ENCODE measurements around the gene SRGAP3. TPM values are rescaled to one million over a fixed set of nuclear protein-coding genes. Genes with fewer than 3 reads are reported as not detected.

Gene SRGAP3
- total RNA-seq, 1 experiment from 2014 or later: 0.24 TPM

DNA sequence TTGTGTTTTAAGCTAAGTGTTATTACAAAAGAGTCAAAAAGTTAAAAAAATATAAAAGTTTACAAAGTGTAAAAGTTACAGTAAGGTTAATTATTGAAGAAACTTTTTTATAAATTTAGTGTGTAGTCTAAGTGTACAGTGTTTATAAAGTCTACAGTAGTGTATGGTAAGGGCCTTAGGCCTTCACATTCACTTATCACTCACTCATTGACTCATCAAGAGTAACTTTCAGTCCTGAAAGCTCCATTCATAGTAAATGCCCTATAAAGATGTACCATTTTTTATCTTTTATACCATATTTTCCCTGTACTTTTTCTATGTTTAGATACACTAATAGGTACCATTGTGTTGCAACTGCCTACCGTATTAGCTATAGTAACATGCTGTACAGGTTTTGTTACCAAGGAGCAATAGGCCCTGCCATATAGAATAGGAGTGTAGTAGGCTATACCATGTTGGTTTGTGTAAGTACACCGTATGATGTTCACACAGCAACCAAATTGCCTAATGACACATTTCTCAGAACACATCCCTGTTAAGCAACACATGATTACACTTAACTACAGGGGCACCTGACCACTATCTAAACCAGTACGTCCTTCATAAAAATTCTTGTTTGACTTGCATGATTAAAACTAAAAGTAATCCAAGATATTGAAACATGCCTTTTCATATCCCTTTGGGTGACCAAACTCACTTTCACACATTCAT, 303.4 kb downstream of the SRGAP3 start:
- Histone ChIP-seq H3K27me3 (replicated peaks) (no peaks in the 10 kb centered on the region), H3K4me3 (no peak overlapping the region), H3K4me1 (replicated peaks) (peaks cover 52% of the 10 kb centered on the region), H3K36me3 (peaks cover 45% of the 10 kb centered on the region), H3K9me3 (replicated peaks) (no peaks in the 10 kb centered on the region), H3K27ac (no peak overlapping the region)
- DNase-seq (ENCODE audit: low read depth in 1 of 2, low spot score in 2 of 2): no peak

DNA sequence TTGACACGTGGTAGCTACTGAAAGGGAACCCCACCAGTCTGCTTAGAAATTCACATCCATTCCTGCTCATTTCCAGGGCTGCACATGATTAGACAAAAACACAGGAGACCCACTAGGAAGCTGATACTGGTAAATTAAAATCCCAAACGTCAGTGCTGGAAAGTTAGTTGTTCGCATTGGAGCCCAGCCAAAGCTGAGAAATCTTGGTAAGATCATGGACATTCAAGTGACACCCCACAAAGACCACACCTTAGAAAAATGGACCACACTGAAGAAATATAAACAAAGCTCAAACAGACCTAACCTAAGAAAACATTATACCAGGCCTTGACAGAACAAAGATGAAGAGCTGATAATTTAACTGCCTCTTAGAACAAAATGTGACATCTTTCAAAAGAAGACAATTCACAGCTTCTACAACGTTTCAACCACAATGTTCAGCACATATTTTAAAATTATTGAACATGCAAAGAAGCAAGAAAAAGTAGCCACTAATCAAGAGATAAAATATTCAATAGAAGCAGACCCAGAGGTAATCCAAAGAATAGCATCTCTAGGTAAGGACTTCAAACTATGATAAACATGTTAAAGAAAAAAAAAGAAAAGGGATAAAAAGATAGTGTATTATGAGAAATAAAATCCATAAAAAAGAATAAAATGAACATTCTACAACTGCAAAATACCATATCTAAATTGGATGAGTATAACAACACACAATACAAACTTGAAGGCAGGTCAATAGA, 306.5 kb downstream of the SRGAP3 start:
- Histone ChIP-seq H3K9me3 (replicated peaks) (no peaks in the 10 kb centered on the region), H3K36me3 (peaks cover 72% of the 10 kb centered on the region), H3K4me1 (replicated peaks) (peaks cover 68% of the 10 kb centered on the region), H3K27ac (peak overlapping the region; percentile 77), H3K4me3 (no peak overlapping the region), H3K27me3 (replicated peaks) (no peaks in the 10 kb centered on the region)
- DNase-seq (ENCODE audit: low read depth in 1 of 2, low spot score in 2 of 2): peak; percentile 72 to 73

DNA sequence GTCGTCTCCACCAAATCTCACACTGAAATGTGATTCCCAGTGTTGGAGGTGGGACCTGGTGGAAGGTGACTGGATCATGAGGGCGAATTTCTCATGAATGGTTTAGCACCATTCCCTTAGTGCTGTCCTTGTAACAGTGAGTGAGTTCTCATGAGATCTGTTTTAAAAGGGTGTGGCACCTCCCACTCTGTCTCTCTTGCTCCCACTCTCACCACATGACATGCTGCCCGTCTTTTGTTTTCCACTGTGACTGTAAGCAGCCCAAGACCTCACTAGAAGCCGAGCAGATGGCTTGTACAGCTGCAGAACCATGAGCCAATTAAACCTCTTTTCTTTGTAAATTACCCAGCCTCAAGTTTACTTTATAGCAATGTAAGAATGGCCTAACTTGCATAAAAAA, 307.3 kb downstream of the SRGAP3 start:
- Histone ChIP-seq H3K27ac (peak overlapping the region; percentile 77), H3K4me3 (no peak overlapping the region), H3K4me1 (replicated peaks) (peaks cover 68% of the 10 kb centered on the region), H3K27me3 (replicated peaks) (no peaks in the 10 kb centered on the region), H3K36me3 (peaks cover 71% of the 10 kb centered on the region), H3K9me3 (replicated peaks) (no peaks in the 10 kb centered on the region)
- DNase-seq (ENCODE audit: low read depth in 1 of 2, low spot score in 2 of 2): peak; percentile 59 to 62

DNA sequence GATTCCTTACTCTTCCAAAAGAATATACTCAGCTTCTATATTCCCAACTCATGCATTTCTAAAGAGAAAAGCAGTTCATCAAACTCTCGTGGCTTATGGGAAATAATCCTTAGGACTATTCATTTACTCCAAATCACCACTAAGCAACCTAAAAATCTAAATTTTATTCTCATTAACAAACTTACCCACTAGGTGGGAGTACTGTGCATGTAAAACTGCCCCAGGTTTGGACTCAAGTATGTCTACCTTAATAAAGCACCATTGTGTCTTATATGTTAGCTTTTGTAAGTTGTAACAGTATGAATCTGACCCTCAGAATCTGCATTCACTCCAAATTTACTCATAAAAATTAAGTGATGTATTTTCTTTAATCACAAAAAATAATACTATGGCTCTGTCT, 311.4 kb downstream of the SRGAP3 start:
- peaks cover 62% of the 10 kb centered on the region for H3K4me1 ChIP-seq (replicated peaks)
- DNase-seq (ENCODE audit: low read depth in 1 of 2, low spot score in 2 of 2): no peak
- H3K9me3 ChIP-seq (replicated peaks): no peaks in the 10 kb centered on the region
- H3K36me3 ChIP-seq: peaks cover 76% of the 10 kb centered on the region
- no peak overlapping the region for H3K4me3 ChIP-seq
- no peaks in the 10 kb centered on the region for H3K27me3 ChIP-seq (replicated peaks)
- peak overlapping the region; percentile 97 for H3K27ac ChIP-seq

DNA sequence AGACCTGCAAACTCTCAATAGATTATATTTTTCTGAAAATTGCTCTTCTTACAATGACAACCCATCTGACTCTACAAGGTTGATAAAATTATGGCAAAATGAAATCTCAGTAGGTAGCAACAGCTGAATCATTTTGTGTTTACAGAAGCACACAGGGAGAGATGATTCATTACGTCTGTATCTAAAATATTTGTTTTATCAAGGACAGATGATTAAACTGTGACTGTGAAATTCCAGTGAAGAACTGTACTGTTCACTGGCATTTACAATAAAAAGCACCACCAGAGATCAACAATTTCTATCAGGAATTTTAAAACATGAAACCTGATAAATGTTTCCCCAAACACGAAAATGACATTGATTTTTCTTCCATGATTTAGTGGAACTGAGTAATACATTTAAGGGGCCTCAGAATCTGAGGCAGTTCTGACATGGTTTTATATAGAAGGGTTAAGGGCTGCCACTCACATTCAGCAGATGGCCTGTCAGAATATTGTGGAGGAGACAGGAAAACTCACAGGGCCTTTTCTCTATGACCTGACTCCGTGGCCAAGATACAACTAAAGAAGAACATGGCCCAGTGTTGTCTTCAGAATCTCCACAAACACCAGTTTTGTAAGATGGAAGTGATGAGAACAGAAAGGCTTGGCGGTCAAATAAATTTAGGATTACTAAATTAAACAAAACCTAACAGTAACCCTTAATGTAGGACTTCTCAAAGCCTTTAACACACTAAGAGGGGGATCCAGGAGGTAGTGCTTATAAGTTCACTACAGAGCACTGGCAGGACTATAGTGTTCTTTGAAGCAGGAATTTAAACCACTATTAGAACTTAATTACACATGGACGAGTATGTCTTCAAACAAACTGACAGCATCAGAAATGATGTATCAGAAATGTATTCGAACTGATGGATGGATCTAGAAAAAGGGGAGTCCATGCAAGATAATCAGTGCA, 312.1 kb downstream of the SRGAP3 start:
- peak in 1 of 2 experiments; percentile 81 for DNase-seq (ENCODE audit: low read depth in 1 of 2, low spot score in 2 of 2)
- Histone ChIP-seq H3K27ac (peak overlapping the region; percentile 97), H3K4me3 (no peak overlapping the region), H3K9me3 (replicated peaks) (no peaks in the 10 kb centered on the region), H3K4me1 (replicated peaks) (peaks cover 55% of the 10 kb centered on the region), H3K27me3 (replicated peaks) (no peaks in the 10 kb centered on the region), H3K36me3 (peaks cover 76% of the 10 kb centered on the region)

DNA sequence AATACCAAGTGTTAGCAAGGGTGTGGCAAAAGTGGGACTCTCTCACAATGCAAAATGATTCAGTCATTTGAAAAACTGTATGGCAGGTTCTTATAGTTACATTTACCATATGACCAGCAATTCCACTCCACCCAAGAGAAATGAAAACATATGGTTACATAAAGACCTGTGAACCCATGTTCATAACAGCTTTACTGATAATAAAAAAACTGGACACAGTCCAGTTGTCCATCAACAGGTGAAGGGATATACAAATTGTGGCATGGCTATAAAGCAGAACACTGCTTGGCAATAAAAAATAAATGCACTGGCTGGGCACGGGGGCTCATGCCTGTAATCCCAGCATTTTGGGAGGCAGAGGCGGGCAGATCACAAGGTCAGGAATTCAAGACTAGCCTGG, 316.9 kb downstream of the SRGAP3 start:
- no peak overlapping the region for H3K27ac ChIP-seq
- H3K4me3 ChIP-seq: no peak overlapping the region
- peaks cover 34% of the 10 kb centered on the region for H3K36me3 ChIP-seq
- H3K27me3 ChIP-seq (replicated peaks): no peaks in the 10 kb centered on the region
- no peak for DNase-seq (ENCODE audit: low read depth in 1 of 2, low spot score in 2 of 2)
- H3K9me3 ChIP-seq (replicated peaks): no peaks in the 10 kb centered on the region
- H3K4me1 ChIP-seq (replicated peaks): peaks cover 17% of the 10 kb centered on the region

DNA sequence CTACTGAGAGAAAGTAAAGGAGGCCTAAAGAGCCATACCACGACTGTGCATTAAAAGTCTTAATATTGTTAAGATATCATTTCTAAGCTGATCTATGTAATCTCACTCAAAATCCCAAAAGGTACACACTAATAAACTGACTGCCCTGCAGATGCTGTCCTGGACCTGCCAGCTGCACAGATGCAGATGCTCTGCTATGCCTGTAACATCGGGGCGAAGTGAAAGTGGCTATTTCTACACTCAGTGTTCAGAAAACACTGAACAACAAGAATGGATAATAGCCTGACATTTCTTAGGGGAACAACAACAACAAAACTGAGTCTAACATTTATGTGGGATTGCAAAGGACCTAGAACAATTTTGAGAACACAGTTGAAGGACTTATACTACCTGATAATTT, 318.1 kb downstream of the SRGAP3 start:
- no peak overlapping the region for H3K27ac ChIP-seq
- H3K4me1 ChIP-seq (replicated peaks): peaks cover 7% of the 10 kb centered on the region
- H3K27me3 ChIP-seq (replicated peaks): no peaks in the 10 kb centered on the region
- no peak for DNase-seq (ENCODE audit: low read depth in 1 of 2, low spot score in 2 of 2)
- H3K4me3 ChIP-seq: no peak overlapping the region
- peaks cover 29% of the 10 kb centered on the region for H3K36me3 ChIP-seq
- no peaks in the 10 kb centered on the region for H3K9me3 ChIP-seq (replicated peaks)

Other genes with a start within 250 kb of the SRGAP3 start
- gene THUMPD3, start 113.4 kb upstream of the SRGAP3 start, total RNA-seq (2014; rRNA removed; shearing (Covaris generic)): 33.8 and 52.0 TPM in 2 replicates
- gene SETD5, start 148.0 kb upstream of the SRGAP3 start, total RNA-seq (2014; rRNA removed; shearing (Covaris generic)): 39.6 and 49.3 TPM in 2 replicates

Measured in SJSA1 (cell line).